DND-41 (cell line): ENCODE results near the gene TGM5.

Experiments
- CTCF ChIP-seq: IDR thresholded peaks from 2 replicates; pipeline ENCODE4 v1.5.1; 2012; ENCODE audit warnings: borderline replicate concordance, low read length, moderate library complexity, mild to moderate bottlenecking; ENCODE audit not compliant: poor library complexity, severe bottlenecking; ENCODE audit errors: extremely low read depth
- EZH2 ChIP-seq: IDR thresholded peaks from 3 replicates; pipeline ENCODE4 v1.6.1; 2012; ENCODE audit warnings: borderline replicate concordance, low read depth, mild to moderate bottlenecking, moderate library complexity, low read length, inconsistent platforms; ENCODE audit not compliant: severe bottlenecking

DNA sequence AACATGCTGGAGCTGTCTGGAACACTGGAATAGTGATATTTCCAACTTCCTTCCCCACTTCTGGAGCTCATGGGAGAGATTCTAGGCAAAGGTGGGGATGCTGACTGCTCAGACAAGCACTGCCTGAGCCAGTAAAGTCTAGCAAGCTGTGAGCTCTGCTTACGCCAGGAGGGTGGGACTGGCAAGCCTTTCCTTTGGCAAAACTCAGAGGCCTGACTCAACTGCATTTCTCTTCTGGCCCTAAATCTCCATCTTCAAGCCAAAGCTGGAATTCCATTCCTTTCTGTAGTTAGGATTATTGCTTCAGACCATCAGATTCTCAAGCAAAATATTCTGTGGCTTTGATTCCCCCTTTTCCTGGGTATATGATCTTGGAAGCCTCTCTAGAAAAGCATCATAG is 25.6 kb downstream of the TGM5 start:
- no peak for TF ChIP-seq CTCF
- TF ChIP-seq EZH2 = no peak
